GM10847 (cell line): ENCODE results near the gene MYADM.
A peak's percentile ranks its signal among the peaks of the same experiment; 100 is the strongest.

ENCODE experiments used
- POLR2A ChIP-seq: IDR thresholded peaks from 2 replicates; pipeline ENCODE4 v1.6.1; 2011; ENCODE audit not compliant: insufficient read length; ENCODE audit errors: extremely low read depth

The MYADM gene, protein sequence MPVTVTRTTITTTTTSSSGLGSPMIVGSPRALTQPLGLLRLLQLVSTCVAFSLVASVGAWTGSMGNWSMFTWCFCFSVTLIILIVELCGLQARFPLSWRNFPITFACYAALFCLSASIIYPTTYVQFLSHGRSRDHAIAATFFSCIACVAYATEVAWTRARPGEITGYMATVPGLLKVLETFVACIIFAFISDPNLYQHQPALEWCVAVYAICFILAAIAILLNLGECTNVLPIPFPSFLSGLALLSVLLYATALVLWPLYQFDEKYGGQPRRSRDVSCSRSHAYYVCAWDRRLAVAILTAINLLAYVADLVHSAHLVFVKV

GRCh38 chr19:53867225-53868090 lies at the start of gene MYADM:
MYADM (plus strand) TSS chr19:53867883; CDS start chr19:53873530, 5,647 bp downstream.
- TF ChIP-seq POLR2A, result peak; percentile 41

DNA sequence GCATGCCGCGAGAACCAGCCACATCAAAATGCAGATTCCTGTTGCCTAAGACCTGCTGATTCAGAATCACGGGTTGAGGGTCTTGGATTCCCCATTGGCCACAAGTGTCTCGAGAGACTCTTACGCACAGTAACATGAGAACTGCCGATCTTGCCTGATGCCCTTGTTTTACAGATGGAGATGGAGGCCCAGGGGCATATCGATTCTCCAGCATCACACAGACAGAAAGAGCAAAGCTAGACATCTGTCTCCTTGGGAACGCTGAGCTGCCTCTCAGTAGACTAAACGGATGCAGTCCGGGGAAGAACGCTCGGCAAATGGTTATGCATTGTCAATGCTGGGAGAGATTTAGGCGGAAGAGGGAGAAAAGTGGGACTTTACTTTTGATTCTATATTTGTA lies 48.9 kb upstream of the MYADM start:
- no peak for TF ChIP-seq POLR2A

DNA sequence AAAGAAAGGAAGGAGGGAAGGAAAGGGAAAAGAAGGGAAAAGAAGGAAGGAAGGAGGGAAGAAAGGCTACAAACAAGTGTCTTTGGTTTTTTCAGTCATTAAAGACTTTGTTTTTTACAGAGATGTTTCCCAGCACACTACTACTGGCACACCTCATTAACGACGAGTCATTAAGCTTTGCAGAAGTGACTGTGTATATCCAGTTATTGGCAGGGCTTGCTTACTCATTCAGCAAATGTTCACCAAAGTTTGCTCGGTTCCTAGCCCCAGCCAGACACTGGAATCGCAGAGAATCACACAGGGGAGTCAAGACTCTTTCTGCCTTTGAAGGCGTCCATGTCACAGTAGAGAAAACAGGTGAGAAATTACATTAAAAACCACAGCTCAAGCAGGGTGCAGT lies 47.8 kb upstream of the MYADM start:
- TF ChIP-seq POLR2A, result no peak

DNA sequence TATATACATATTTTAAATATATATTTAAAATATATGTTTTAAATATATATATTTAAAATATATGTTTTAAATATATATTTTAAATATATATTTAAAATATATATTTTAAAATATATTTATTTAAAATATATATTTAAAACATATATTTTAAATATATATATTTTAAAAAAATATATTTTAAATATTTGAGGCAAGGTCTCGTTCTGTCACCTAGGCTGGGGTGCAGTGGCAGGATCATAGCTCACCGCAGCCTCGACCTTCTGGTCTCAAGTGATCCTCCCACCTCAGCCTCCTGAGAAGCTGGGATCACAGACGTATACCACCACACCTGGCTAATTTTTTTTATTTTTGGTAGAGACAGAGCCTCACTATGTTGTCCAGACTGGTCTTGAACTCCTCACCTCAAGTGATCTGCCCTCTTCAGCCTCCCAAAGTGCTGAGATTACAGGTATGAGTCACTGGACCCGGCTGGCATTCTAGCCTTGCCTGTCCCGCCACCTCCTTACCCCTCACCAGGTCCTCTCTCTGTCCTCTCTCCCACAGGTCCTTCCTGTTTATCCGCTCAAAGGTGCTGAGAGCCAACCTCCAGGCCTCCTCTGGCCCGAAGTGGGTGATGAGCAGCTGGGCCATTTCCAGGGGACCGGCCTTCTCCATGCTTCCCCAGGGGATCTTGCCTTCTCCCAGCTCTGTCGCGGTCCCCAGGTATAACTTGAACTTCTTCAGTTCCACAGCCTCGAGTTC lies 44.1 kb upstream of the MYADM start:
- TF ChIP-seq POLR2A, result no peak

- TF ChIP-seq POLR2A, result no peak
Observed at GRCh38 chr19:53824134-53824611, 43.5 kb upstream of the MYADM start, which contains the start of gene NLRP12. NLRP12 (minus strand) TSS chr19:53824314; CDS start chr19:53824174, 140 bp downstream.

DNA sequence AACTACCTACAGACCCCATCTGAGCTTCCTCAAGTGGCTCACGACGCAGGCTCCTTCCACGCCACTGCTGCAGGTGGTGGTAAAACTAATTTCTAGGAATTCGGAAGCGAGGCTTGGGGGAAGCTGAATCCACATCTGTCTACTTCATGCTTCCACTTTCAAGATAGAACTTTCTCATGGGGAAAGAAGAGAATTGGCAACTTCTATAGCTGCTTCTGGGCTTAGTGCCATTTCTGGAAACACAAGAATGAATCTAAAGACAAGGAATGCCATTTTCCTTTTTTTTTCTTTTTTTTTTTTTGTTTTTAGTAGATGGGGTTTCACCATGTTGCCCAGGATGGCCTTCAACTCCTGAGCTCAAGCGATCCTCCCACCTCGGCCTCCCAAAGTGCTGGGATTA lies 40.8 kb upstream of the MYADM start:
- no peak for TF ChIP-seq POLR2A

DNA sequence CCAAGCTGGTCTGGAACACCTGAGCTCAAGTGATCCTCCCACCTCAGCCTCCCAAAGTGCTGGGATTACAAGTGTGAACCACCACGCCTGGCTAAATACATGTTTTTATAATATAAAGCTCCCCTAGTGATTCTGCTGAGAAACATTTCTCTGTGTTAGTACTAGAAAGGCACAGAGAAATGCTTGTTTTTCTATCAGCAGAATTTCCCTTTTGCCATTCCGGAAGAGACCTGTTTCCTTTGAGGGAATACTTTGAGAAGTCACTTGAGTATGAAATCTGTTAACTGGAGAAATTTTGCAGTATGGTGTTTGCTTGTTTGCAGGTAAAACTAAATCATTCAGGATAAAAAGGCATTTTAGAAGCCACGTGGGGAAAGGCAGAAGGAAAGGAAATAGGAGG lies 39.2 kb upstream of the MYADM start:
- TF ChIP-seq POLR2A, result no peak

DNA sequence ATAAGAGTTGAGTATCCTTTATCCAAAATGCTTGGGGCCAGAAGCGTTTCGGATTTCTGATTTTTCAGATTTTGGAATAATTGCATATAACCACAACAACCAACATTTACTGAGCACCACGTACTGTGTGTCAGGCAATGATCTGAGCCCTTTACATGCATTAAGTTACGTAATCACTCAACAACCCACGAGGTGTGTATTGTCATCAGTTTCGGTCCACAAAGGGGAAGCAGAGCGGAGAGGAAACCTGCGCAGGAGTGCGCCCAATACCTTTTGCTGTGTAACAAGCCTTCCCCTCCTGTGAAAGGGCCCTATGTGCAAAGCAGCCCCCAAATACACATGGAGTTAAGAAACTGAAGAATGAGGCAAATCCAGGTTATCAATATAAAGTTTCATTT lies 22.8 kb upstream of the MYADM start:
- no peak for TF ChIP-seq POLR2A

- no peak for TF ChIP-seq POLR2A
Observed at GRCh38 chr19:53847555-53847954, 20.1 kb upstream of the MYADM start.

DNA sequence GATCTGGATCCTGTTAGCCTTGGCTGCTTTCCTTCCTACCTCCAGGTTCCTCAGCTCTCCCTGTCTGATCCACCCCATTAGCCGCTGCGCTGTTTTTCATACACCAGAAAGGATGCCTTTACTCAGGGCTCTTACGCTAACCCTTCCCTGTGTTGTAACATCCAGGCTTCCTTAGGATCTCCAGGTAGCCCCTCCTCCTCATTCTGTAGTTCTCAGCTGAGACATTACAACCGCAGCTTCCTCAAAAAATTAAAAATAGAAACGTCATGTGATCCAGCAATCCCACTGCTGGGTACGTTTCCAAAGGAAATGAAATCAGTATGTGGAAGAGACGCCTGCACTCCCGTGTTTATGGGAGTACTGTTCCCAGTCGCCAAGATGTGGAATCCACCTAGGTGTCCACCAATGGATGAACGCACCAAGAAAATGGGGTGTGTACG lies 18.4 kb upstream of the MYADM start:
- no peak for TF ChIP-seq POLR2A

DNA sequence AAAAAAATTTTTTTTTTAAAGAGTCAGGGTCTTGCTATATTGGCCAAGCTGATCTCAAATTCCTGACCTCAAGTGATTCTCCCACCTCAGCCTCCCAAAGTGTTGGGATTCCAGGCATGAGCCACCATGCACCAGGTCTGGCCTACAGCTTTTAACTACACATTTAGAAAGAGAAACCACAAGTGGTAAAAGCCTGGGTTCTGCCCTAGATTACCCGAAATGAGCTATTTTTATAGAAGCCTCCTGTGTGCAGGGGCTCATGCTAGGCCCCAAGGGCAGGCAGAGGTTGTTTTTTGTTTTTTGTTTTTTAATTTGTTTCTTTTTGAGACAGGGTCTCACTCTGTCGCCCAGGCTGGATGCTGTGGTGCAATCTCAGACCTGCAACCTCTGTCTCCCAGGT lies 14.0 kb upstream of the MYADM start:
- no peak for TF ChIP-seq POLR2A

DNA sequence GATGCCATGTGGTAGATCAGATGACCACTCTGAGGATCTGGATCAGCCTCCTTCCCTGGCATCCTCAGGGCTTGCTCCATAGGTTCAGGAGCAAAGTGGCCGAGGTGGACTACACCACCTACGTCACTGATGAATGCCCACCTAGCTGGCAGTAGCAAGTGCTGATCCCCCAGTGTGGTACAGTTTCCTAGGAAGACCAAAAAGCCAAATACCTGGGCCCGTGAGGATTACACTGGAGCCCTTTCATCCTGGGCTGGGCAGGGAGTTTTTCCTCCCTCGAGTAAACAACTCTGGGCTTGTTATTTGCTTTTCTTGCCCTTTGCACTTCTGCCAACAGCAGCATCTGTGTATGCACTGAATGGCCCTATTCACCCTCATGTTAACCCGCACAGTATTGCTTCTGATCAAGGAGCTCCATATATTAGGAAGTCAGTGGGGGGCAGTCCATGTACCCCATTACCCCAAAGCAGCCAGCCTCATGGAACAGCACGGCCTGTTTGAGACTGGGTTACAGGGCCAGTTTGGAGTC lies 3.3 kb upstream of the MYADM start:
- no peak for TF ChIP-seq POLR2A

DNA sequence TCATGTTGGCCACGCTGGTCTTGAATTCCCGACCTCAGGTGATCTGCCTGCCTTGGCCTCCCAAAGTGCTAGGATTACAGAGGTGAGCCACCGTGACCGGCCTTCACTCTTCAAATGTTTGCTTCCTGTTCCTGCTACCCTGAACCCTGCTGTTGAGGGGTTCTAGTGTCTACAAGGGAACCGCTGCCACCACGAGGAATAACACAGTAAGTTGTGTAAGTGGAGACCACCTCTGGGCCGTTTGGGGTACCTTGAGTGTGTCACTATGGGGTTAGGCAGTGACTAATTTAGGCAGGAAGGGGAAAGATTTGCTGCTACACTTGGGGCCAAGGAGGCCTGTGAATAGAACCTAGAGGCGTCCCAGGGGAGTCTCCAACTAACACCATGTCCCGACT lies 2.2 kb upstream of the MYADM start:
- no peak for TF ChIP-seq POLR2A

- peak; percentile 22 for TF ChIP-seq POLR2A
Observed at GRCh38 chr19:53865918-53866864, 1.5 kb upstream of the MYADM start.
